NCI-H2029 (cell line): ENCODE measurements around the gene APOE.
"Not testable (repeated sequence)": the region's sequence is repeated elsewhere in the genome, so short reads cannot be mapped to it uniquely, and the experiment has no call there.

ENCODE experiments used
- DNase-seq: peaks from one replicate; lab custom pipeline; 2025; lab: John Stamatoyannopoulos, UW

APOE gene

GRCh38 chr19:44884566-44884965 lies 21.0 kb upstream of the APOE start:
- DNase-seq, result no peak

- DNase-seq, result no peak
Observed at GRCh38 chr19:44886141-44886540, 19.5 kb upstream of the APOE start.

- no peak for DNase-seq
Observed at GRCh38 chr19:44887648-44888047, 17.9 kb upstream of the APOE start.

GRCh38 chr19:44888335-44888734 lies 17.3 kb upstream of the APOE start:
- not testable (repeated sequence) for DNase-seq

GRCh38 chr19:44889830-44890365 lies 15.7 kb upstream of the APOE start:
- no peak for DNase-seq

- DNase-seq, result peak; percentile 100
Observed at GRCh38 chr19:44890366-44891015, 15.1 kb upstream of the APOE start.

GRCh38 chr19:44891016-44891882 lies 14.3 kb upstream of the APOE start, which contains the start of gene TOMM40:
TSS of gene TOMM40 (plus strand) at chr19:44891254. CDS start at chr19:44891416, 162 bp downstream.
- DNase-seq, result peak; percentile 100

- DNase-seq, result no peak
Observed at GRCh38 chr19:44892932-44893331, 12.7 kb upstream of the APOE start.

- DNase-seq, result no peak
Observed at GRCh38 chr19:44893332-44894051, 12.1 kb upstream of the APOE start.

- DNase-seq, result no peak
Observed at GRCh38 chr19:44894052-44894400, 11.6 kb upstream of the APOE start.

- DNase-seq, result no peak
Observed at GRCh38 chr19:44894946-44895345, 10.7 kb upstream of the APOE start.

- no peak for DNase-seq
Observed at GRCh38 chr19:44897835-44898234, 7.8 kb upstream of the APOE start.

GRCh38 chr19:44900328-44901244 lies 5.0 kb upstream of the APOE start:
- no peak for DNase-seq

GRCh38 chr19:44903216-44903601 lies 2.4 kb upstream of the APOE start:
- DNase-seq, result no peak

- DNase-seq, result no peak
Observed at GRCh38 chr19:44903602-44904425, 1.8 kb upstream of the APOE start.

- DNase-seq, result no peak
Observed at GRCh38 chr19:44904426-44904994, 1.1 kb upstream of the APOE start.

- no peak for DNase-seq
Observed at GRCh38 chr19:44907613-44908012, 2.0 kb downstream of the APOE start.

GRCh38 chr19:44908074-44908835 lies 2.7 kb downstream of the APOE start:
- no peak for DNase-seq

- no peak for DNase-seq
Observed at GRCh38 chr19:44908836-44909261, 3.3 kb downstream of the APOE start.
